Calu3 (cell line): ENCODE results near the gene PRKCA. TPM values are rescaled to one million over a fixed set of nuclear protein-coding genes. Genes with fewer than 3 reads are reported as not detected.

Source experiments
- BruUV-seq: library from RNA; stranded (reverse); fragments of 400-500 nt; replicated peaks from 2 replicates; lab custom pipeline; 2021; lab: Mats Ljungman, UMichigan
- CTCF ChIA-PET: fragments of 300-600 bp; sonication (Branson Sonifier 250); formaldehyde crosslinking; loops from one replicate; lab custom pipeline; 2022; ENCODE audit warnings: antibody characterized with exemption; lab: Charles Lee
- DNase-seq: peaks from one replicate; pipeline ENCODE4 v3.0.0; 2022
- H3K27ac Mint-ChIP-seq: one replicate; pipeline ENCODE4 v1.8.0; 2022; ENCODE audit warnings: mixed read lengths; ENCODE audit not compliant: unreplicated experiment
- H3K27me3 Mint-ChIP-seq: one replicate; pipeline ENCODE4 v1.8.0; 2022; ENCODE audit warnings: mixed read lengths; ENCODE audit not compliant: unreplicated experiment
- H3K36me3 Mint-ChIP-seq: one replicate; pipeline ENCODE4 v1.8.0; 2022; ENCODE audit warnings: mild to moderate bottlenecking, moderate library complexity, mixed read lengths; ENCODE audit not compliant: insufficient read depth, unreplicated experiment
- H3K4me1 Mint-ChIP-seq: one replicate; pipeline ENCODE4 v1.8.0; 2022; ENCODE audit warnings: mild to moderate bottlenecking, low read depth, mixed read lengths; ENCODE audit not compliant: unreplicated experiment
- H3K4me3 Mint-ChIP-seq: one replicate; pipeline ENCODE4 v1.8.0; 2022; ENCODE audit warnings: mild to moderate bottlenecking, low read depth, moderate library complexity, mixed read lengths; ENCODE audit not compliant: unreplicated experiment
- H3K9me3 Mint-ChIP-seq: one replicate; pipeline ENCODE4 v1.8.0; 2022; ENCODE audit warnings: low read depth, mixed read lengths; ENCODE audit not compliant: unreplicated experiment
- intact Hi-C: fragments of 100-400 bp; cut with micrococcal nuclease; formaldehyde crosslinking; loops from one replicate; pipeline ENCODE4 v1.10.0; 2022; ENCODE audit not compliant: unreplicated experiment
- total RNA-seq: library from RNA; stranded (reverse); gene quantifications from 2 replicates; pipeline ENCODE4 v1.2.3, GENCODE V29; 2022
- TF ChIP-seq, protein P1 (sequence below): fragments of 200-600 bp; IDR thresholded peaks from one replicate; pipeline ENCODE4 v1.8.0; 2022; ENCODE audit warnings: antibody characterized with exemption; ENCODE audit not compliant: unreplicated experiment

The PRKCA gene
- total RNA-seq, 1 experiment from 2014 or later: 126 TPM

GRCh38 chr17:66582373-66583111, 280.1 kb downstream of the PRKCA start:
- Mint-ChIP-seq H3K4me1 (peaks cover 65% of the 10 kb centered on the region), H3K36me3 (peaks cover 14% of the 10 kb centered on the region), H3K27me3 (no peaks in the 10 kb centered on the region), H3K9me3 (peaks cover 3% of the 10 kb centered on the region), H3K4me3 (no peak overlapping the region), H3K27ac (peak overlapping the region; percentile 22)
- intact Hi-C loops: no loop called here
- DNase-seq: no peak
- TF ChIP-seq, protein P1, sequence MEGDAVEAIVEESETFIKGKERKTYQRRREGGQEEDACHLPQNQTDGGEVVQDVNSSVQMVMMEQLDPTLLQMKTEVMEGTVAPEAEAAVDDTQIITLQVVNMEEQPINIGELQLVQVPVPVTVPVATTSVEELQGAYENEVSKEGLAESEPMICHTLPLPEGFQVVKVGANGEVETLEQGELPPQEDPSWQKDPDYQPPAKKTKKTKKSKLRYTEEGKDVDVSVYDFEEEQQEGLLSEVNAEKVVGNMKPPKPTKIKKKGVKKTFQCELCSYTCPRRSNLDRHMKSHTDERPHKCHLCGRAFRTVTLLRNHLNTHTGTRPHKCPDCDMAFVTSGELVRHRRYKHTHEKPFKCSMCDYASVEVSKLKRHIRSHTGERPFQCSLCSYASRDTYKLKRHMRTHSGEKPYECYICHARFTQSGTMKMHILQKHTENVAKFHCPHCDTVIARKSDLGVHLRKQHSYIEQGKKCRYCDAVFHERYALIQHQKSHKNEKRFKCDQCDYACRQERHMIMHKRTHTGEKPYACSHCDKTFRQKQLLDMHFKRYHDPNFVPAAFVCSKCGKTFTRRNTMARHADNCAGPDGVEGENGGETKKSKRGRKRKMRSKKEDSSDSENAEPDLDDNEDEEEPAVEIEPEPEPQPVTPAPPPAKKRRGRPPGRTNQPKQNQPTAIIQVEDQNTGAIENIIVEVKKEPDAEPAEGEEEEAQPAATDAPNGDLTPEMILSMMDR: no peak
- CTCF ChIA-PET: no interaction called here
- no TSS peak for BruUV-seq

DNA sequence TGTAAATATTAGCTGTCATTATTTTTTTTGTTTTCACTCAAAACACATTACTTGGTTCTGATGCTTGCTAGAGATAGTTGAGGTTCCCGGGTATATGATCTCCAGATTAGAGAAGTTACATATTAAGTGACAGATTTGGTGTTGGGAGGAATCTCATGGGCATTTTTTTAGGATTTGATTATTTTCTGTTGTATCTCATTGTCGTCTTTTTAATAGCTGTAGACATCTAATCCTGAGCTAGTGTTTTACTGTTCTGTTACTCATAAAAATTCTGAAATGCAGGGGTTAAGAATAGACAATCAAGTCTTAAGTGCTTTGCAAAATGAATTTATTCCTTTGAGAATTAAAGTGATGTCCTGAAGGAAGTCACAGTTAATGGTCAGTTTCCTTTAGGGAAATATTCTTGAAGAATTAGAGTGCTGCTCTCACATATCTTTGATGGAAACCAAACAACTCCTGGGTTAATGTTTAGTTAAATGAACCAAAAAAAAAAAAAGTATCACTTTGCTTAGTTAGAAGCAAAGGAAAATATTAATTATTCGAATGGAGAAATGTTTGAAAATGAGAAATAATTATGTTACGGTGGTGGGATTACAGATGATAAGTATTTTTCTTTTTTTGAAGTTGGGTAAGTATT, 280.8 kb downstream of the PRKCA start:
- CTCF ChIA-PET: no interaction called here
- Mint-ChIP-seq H3K27me3 (no peaks in the 10 kb centered on the region), H3K36me3 (peaks cover 14% of the 10 kb centered on the region), H3K4me1 (peaks cover 60% of the 10 kb centered on the region), H3K9me3 (peaks cover 3% of the 10 kb centered on the region), H3K27ac (no peak overlapping the region), H3K4me3 (no peak overlapping the region)
- BruUV-seq: no TSS peak
- no peak for DNase-seq
- intact Hi-C loops: no loop called here
- TF ChIP-seq, protein P1: no peak

GRCh38 chr17:66584927-66585326, 282.5 kb downstream of the PRKCA start:
- intact Hi-C loops: no loop called here
- CTCF ChIA-PET: no interaction called here
- no TSS peak for BruUV-seq
- no peak overlapping the region for H3K27ac Mint-ChIP-seq
- H3K36me3 Mint-ChIP-seq: peaks cover 7% of the 10 kb centered on the region
- H3K27me3 Mint-ChIP-seq: no peaks in the 10 kb centered on the region
- peaks cover 43% of the 10 kb centered on the region for H3K4me1 Mint-ChIP-seq
- no peak overlapping the region for H3K4me3 Mint-ChIP-seq
- TF ChIP-seq, protein P1: no peak
- peaks cover 3% of the 10 kb centered on the region for H3K9me3 Mint-ChIP-seq
- DNase-seq: no peak

DNA sequence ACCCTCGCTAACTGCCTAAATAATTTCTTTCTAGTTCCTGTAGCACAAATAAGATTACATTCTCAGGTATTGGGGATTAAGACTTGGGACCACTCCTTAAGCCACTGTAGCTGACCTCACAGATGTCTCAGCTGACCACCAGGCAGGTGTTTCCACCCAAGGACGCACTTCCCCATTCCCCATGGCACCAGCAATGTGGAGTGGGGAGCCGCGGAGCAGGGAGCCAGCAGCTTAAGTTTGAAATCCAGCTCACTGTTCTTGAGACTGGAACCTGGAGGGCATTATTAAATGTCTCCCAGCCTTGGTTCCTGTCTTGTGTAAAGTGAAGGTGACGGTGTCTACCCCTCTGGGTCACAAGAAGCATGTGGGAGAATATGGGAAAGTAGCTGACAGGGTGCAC, 283.1 kb downstream of the PRKCA start:
- intact Hi-C loops: no loop called here
- Mint-ChIP-seq H3K4me3 (no peak overlapping the region), H3K27me3 (no peaks in the 10 kb centered on the region), H3K27ac (no peak overlapping the region), H3K9me3 (peaks cover 3% of the 10 kb centered on the region), H3K36me3 (peaks cover 7% of the 10 kb centered on the region), H3K4me1 (peaks cover 40% of the 10 kb centered on the region)
- TF ChIP-seq, protein P1: no peak
- BruUV-seq: no TSS peak
- no peak for DNase-seq
- CTCF ChIA-PET: no interaction called here
